GM18505 (cell line): ENCODE results near the gene GCK.
"Not testable (repeated sequence)": the region's sequence is repeated elsewhere in the genome, so short reads cannot be mapped to it uniquely, and the experiment has no call there.

Experiments
- ATAC-seq: cut with Tn5 transposase; IDR thresholded peaks from one replicate; pipeline ENCODE4 v1.9.1; 2021; ENCODE audit not compliant: unreplicated experiment
- POLR2A ChIP-seq: IDR thresholded peaks from 4 replicates; pipeline ENCODE4 v1.6.1; 2011; ENCODE audit warnings: borderline replicate concordance; ENCODE audit not compliant: insufficient read depth, insufficient read length; ENCODE audit errors: extremely low read depth

Gene GCK

GRCh38 chr7:44139311-44140010, 49.8 kb downstream of the GCK start:
- no peak for TF ChIP-seq POLR2A
- no peak for ATAC-seq

- ATAC-seq = no peak
- no peak for TF ChIP-seq POLR2A
These were observed 50.5 kb downstream of the GCK start for GRCh38 chr7:44138698-44139097.

GRCh38 chr7:44136731-44137130, 52.5 kb downstream of the GCK start:
- no peak for ATAC-seq
- TF ChIP-seq POLR2A = no peak

- no peak for ATAC-seq
- no peak for TF ChIP-seq POLR2A
These were observed 54.2 kb downstream of the GCK start for GRCh38 chr7:44134943-44135628.

- TF ChIP-seq POLR2A = no peak
- no peak for ATAC-seq
These were observed 55.9 kb downstream of the GCK start for GRCh38 chr7:44133295-44133694.

- ATAC-seq = no peak
- no peak for TF ChIP-seq POLR2A
These were observed 57.2 kb downstream of the GCK start for GRCh38 chr7:44132039-44132438.

GRCh38 chr7:44131173-44132029, 57.8 kb downstream of the GCK start:
- TF ChIP-seq POLR2A = no peak
- no peak for ATAC-seq

GRCh38 chr7:44128721-44129582, 60.3 kb downstream of the GCK start:
- no peak for TF ChIP-seq POLR2A
- no peak for ATAC-seq

- ATAC-seq = no peak
- no peak for TF ChIP-seq POLR2A
These were observed 62.1 kb downstream of the GCK start for GRCh38 chr7:44127161-44127560.

GRCh38 chr7:44126574-44126973, 62.7 kb downstream of the GCK start:
- not testable (repeated sequence) for ATAC-seq

GRCh38 chr7:44124822-44125202, 64.4 kb downstream of the GCK start:
- no peak for ATAC-seq

GRCh38 chr7:44123190-44124003, 65.8 kb downstream of the GCK start, which contains the start of gene POLD2:
TSS of gene POLD2 (minus strand) at chr7:44123548. CDS start at chr7:44122053, 1,495 bp downstream.
- TF ChIP-seq POLR2A = peak; percentile 71

More at GRCh38 chr7:44124822-44125202, 64.4 kb downstream of the GCK start:
- TF ChIP-seq POLR2A = no peak

More at GRCh38 chr7:44123190-44124003, 65.8 kb downstream of the GCK start, which contains the start of gene POLD2:
- peak; percentile 99 for ATAC-seq
